H1 (cell line): ENCODE measurements around the gene DSP. TPM values are rescaled to one million over a fixed set of nuclear protein-coding genes. Genes with fewer than 3 reads are reported as not detected.
A peak's percentile ranks its signal among the peaks of the same experiment; 100 is the strongest.

Experiments
- CTCF ChIA-PET: fragments of 300-600 bp; sonication (Branson Sonifier 250); formaldehyde crosslinking; loops from one replicate; lab custom pipeline; 2021; ENCODE audit not compliant: partially characterized antibody; lab: Charles Lee
- POLR2A ChIA-PET: fragments of 300-600 bp; sonication (Branson Sonifier 250); formaldehyde crosslinking; loops from one replicate; lab custom pipeline; 2021; ENCODE audit warnings: inconsistent platforms; ENCODE audit not compliant: partially characterized antibody; lab: Charles Lee
- DNase-seq, 2 experiments: peaks; one replicate each; pipeline versions ENCODE4 v3.0.0 to v3.0.0-alpha.2; 2010 to 2022; ENCODE audit warnings: low spot score in 2 of 2, low read depth in 1 of 2, mixed read lengths in 1 of 2
- FAIRE-seq: peaks from 2 replicates; lab custom pipeline; 2011; peaks lifted over from hg19 to GRCh38; lab: Jason Lieb, UNC
- H2AFZ ChIP-seq: 2 replicates; pipeline ENCODE4 v1.8.1; 2012; ENCODE audit warnings: low read length, inconsistent platforms
- H2AK5ac ChIP-seq: 2 replicates; pipeline ENCODE4 v1.6.1; 2013; ENCODE audit warnings: low read depth, low read length
- H2BK120ac ChIP-seq: replicated peaks from 2 replicates; pipeline ENCODE3; 2013; ENCODE audit warnings: low read depth, low read length, inconsistent platforms
- H2BK12ac ChIP-seq: 2 replicates; pipeline ENCODE4 v1.6.1; 2013; ENCODE audit warnings: low read depth, low read length
- H2BK15ac ChIP-seq: 2 replicates; pipeline ENCODE4 v1.6.1; 2013; ENCODE audit warnings: low read length
- H2BK20ac ChIP-seq: 2 replicates; pipeline ENCODE4 v1.6.1; 2013; ENCODE audit warnings: low read length
- H2BK5ac ChIP-seq: 2 replicates; pipeline ENCODE4 v1.6.1; 2013; ENCODE audit warnings: low read depth, low read length
- H3K14ac ChIP-seq: 2 replicates; pipeline ENCODE4 v1.6.1; 2013; ENCODE audit warnings: inconsistent platforms; ENCODE audit not compliant: insufficient read length
- H3K18ac ChIP-seq: 2 replicates; pipeline ENCODE4 v1.6.1; 2013; ENCODE audit warnings: low read length; ENCODE audit errors: extremely low read depth
- H3K23ac ChIP-seq: 2 replicates; pipeline ENCODE4 v1.6.1; 2013; ENCODE audit warnings: inconsistent platforms; ENCODE audit not compliant: insufficient read length
- H3K23me2 ChIP-seq: 2 replicates; pipeline ENCODE4 v1.6.1; 2013; ENCODE audit warnings: low read depth, low read length
- H3K27ac ChIP-seq: 2 replicates; pipeline ENCODE4 v1.6.1; 2011; ENCODE audit warnings: low read depth, low read length, inconsistent platforms
- H3K27me3 ChIP-seq, 4 experiments: replicated peaks in 1 of 4; 1 replicate in 1 of 4; 2 replicates in 3 of 4; pipeline versions ENCODE4 v1.6.1 to v1.8.1; 2011 to 2013; ENCODE audit warnings: low read length in 3 of 4, mild to moderate bottlenecking in 3 of 4, inconsistent platforms in 2 of 4, mixed read lengths in 2 of 4, moderate library complexity in 1 of 4; ENCODE audit not compliant: control insufficient read depth in 3 of 4, insufficient read depth in 3 of 4; ENCODE audit errors: extremely low read depth in 1 of 4
- H3K36me3 ChIP-seq, 4 experiments: 2 replicates each; pipeline versions ENCODE4 v1.6.1 to v1.8.1; 2011 to 2013; ENCODE audit warnings: mild to moderate bottlenecking in 4 of 4, low read length in 3 of 4, moderate library complexity in 2 of 4, control low read depth in 1 of 4, inconsistent platforms in 1 of 4; ENCODE audit not compliant: insufficient read depth in 4 of 4, control insufficient read depth in 2 of 4
- H3K4ac ChIP-seq: replicated peaks from 2 replicates; pipeline ENCODE3; 2013; ENCODE audit warnings: low read length, low read depth, mixed read lengths, inconsistent platforms; ENCODE audit not compliant: insufficient read length
- H3K4me1 ChIP-seq, 4 experiments: replicated peaks in 1 of 4; 1 replicate in 1 of 4; 2 replicates in 3 of 4; pipeline versions ENCODE4 v1.6.1 to v1.8.1; 2011 to 2013; ENCODE audit warnings: low read length in 3 of 4, inconsistent platforms in 2 of 4, mixed read lengths in 1 of 4; ENCODE audit not compliant: insufficient read depth in 4 of 4, control insufficient read depth in 3 of 4
- H3K4me2 ChIP-seq, 2 experiments: 2 replicates each; pipeline versions ENCODE4 v1.6.1 to v1.8.1; 2011 to 2013; ENCODE audit warnings: low read depth in 2 of 2, low read length in 2 of 2, control low read depth in 1 of 2, inconsistent platforms in 1 of 2, mild to moderate bottlenecking in 1 of 2; ENCODE audit not compliant: insufficient read depth in 1 of 2
- H3K4me3 ChIP-seq, 4 experiments: fragments of 200-600, 300-600 bp in 1 of 4; sonication (generic), shearing (Covaris generic), sonication (Bioruptor Twin) in 1 of 4; 2 replicates each; pipeline versions ENCODE4 v1.5.1 to v1.8.1; 2011 to 2016; ENCODE audit warnings: low read length in 4 of 4, low read depth in 3 of 4, control low read depth in 2 of 4, inconsistent platforms in 2 of 4, mild to moderate bottlenecking in 2 of 4, mixed read lengths in 1 of 4, moderate library complexity in 1 of 4; ENCODE audit not compliant: insufficient read depth in 2 of 4; ENCODE audit errors: extremely low read depth in 1 of 4
- H3K56ac ChIP-seq: replicated peaks from 2 replicates; pipeline ENCODE3; 2013; ENCODE audit warnings: low read depth, mild to moderate bottlenecking, mixed read lengths, low read length, inconsistent platforms; ENCODE audit not compliant: insufficient read length
- H3K79me1 ChIP-seq: 2 replicates; pipeline ENCODE4 v1.6.1; 2013; ENCODE audit warnings: low read depth, low read length, control low read depth
- H3K79me2 ChIP-seq, 2 experiments: 2 replicates each; pipeline versions ENCODE4 v1.6.1 to v1.8.1; 2012 to 2013; ENCODE audit warnings: low read length in 2 of 2, mild to moderate bottlenecking in 2 of 2, inconsistent platforms in 1 of 2; ENCODE audit not compliant: insufficient read depth in 2 of 2, control insufficient read depth in 1 of 2
- H3K9ac ChIP-seq, 4 experiments: replicated peaks in 1 of 4; 1 replicate in 1 of 4; 2 replicates in 3 of 4; pipeline versions ENCODE4 v1.6.1 to v1.8.1; 2011 to 2013; ENCODE audit warnings: low read depth in 3 of 4, low read length in 3 of 4, control low read depth in 2 of 4, mild to moderate bottlenecking in 2 of 4, moderate library complexity in 2 of 4, inconsistent platforms in 1 of 4; ENCODE audit errors: extremely low read depth in 1 of 4
- H3K9me3 ChIP-seq, 2 experiments: 2 replicates each; pipeline versions ENCODE4 v1.6.1 to v1.8.1; 2012 to 2013; ENCODE audit warnings: mild to moderate bottlenecking in 2 of 2, moderate library complexity in 2 of 2, control low read depth in 1 of 2, inconsistent platforms in 1 of 2, low read depth in 1 of 2, low read length in 1 of 2, mixed read lengths in 1 of 2; ENCODE audit not compliant: insufficient read depth in 2 of 2
- H4K20me1 ChIP-seq, 2 experiments: replicated peaks in 1 of 2; 2 replicates each; pipeline versions ENCODE3 to v1.8.1; 2011 to 2013; ENCODE audit warnings: inconsistent platforms in 2 of 2, low read length in 2 of 2, mild to moderate bottlenecking in 1 of 2; ENCODE audit not compliant: insufficient read depth in 2 of 2, control insufficient read depth in 1 of 2
- H4K5ac ChIP-seq: 2 replicates; pipeline ENCODE4 v1.6.1; 2013; ENCODE audit warnings: low read length, low read depth, mixed read lengths, inconsistent platforms; ENCODE audit not compliant: insufficient read length
- H4K8ac ChIP-seq: 2 replicates; pipeline ENCODE4 v1.8.0; 2013; ENCODE audit warnings: mild to moderate bottlenecking, moderate library complexity, low read length, inconsistent platforms; ENCODE audit not compliant: insufficient read depth; ENCODE audit errors: extremely low read depth
- H4K91ac ChIP-seq: replicated peaks from 2 replicates; pipeline ENCODE3; 2013; ENCODE audit warnings: low read length, mixed read lengths, inconsistent platforms; ENCODE audit not compliant: insufficient read length
- BRCA1 ChIP-seq: IDR thresholded peaks from 2 replicates; pipeline ENCODE4 v1.6.1; 2012; ENCODE audit warnings: low read depth, low read length, improper control_type of control experiment
- CEBPB ChIP-seq: IDR thresholded peaks from 2 replicates; pipeline ENCODE4 v1.6.1; 2012; ENCODE audit warnings: low read depth, low read length
- CTCF ChIP-seq, 3 experiments: IDR thresholded peaks; 1 replicate in 2 of 3; 2 replicates in 1 of 3; pipeline versions ENCODE4 v1.5.1 to v1.6.1; 2011; ENCODE audit warnings: low read length in 3 of 3, mild to moderate bottlenecking in 3 of 3, inconsistent platforms in 2 of 3, low read depth in 1 of 3, moderate library complexity in 1 of 3; ENCODE audit not compliant: insufficient read depth in 1 of 3; ENCODE audit errors: control extremely low read depth in 1 of 3
- HDAC6 ChIP-seq: IDR thresholded peaks from one replicate; pipeline ENCODE4 v1.7.1; 2012; ENCODE audit warnings: low read depth, mild to moderate bottlenecking, inconsistent platforms, low read length, moderate library complexity
- KDM1A ChIP-seq: fragments of 200-600, 300-600 bp; sonication (generic); IDR thresholded peaks from 2 replicates; pipeline ENCODE4 v1.7.1; 2016; ENCODE audit warnings: mild to moderate bottlenecking, low read length, borderline replicate concordance
- KDM4A ChIP-seq: IDR thresholded peaks from one replicate; pipeline ENCODE4 v1.7.1; 2012; ENCODE audit warnings: low read depth, mild to moderate bottlenecking, moderate library complexity, low read length, inconsistent platforms; ENCODE audit not compliant: severe bottlenecking
- KDM5A ChIP-seq: fragments of 200-600 bp; IDR thresholded peaks from 2 replicates; pipeline ENCODE4 v1.7.1; 2012; ENCODE audit warnings: mild to moderate bottlenecking, low read length, inconsistent platforms, mixed read lengths
- TAF1 ChIP-seq: IDR thresholded peaks from 2 replicates; pipeline ENCODE4 v1.6.1; 2011; ENCODE audit warnings: mild to moderate bottlenecking, low read depth, low read length
- USF2 ChIP-seq: IDR thresholded peaks from 2 replicates; pipeline ENCODE4 v1.6.1; 2011; ENCODE audit warnings: low read length, improper control_type of control experiment
- ZNF274 ChIP-seq: IDR thresholded peaks from 2 replicates; pipeline ENCODE4 v1.7.0; 2012; ENCODE audit warnings: low read length, borderline replicate concordance; ENCODE audit errors: extremely low read depth
- WGBS, 2 experiments: shearing (Covaris generic) in 1 of 2; methylation state at CpG; one replicate each; pipeline versions ENCODE4 v1.1.6 to v1.1.7; 2013 to 2015; ENCODE audit warnings: low lambda C conversion rate in 2 of 2, mixed read lengths in 2 of 2, inconsistent platforms in 1 of 2, low coverage in 1 of 2, missing lambda C conversion rate in 1 of 2; ENCODE audit not compliant: insufficient replicate concordance in 2 of 2, insufficient coverage in 1 of 2, insufficient read length in 1 of 2; ENCODE audit errors: extremely low coverage in 1 of 2, missing lambda C conversion rate in 1 of 2; 5-methylcytosine and 5-hydroxymethylcytosine counted together
- polyA plus RNA-seq, 7 experiments: library from polyadenylated mRNA; depleted of rRNA in 3 of 7; stranded (reverse) in 5 of 7; unstranded in 2 of 7; fragments of >200 nt in 5 of 7; fragments of 200-250 nt in 2 of 7; gene quantifications; 1 replicate in 5 of 7; 2 replicates in 1 of 7; 4 replicates in 1 of 7; pipeline versions ENCODE4 v1.2.1 to v1.2.3, GENCODE V29; 2011 to 2013; ENCODE audit warnings: missing spikeins in 2 of 7, mixed read lengths in 2 of 7
- total RNA-seq: library from RNA; stranded (reverse); fragmentation: NEBNext Ultra II Directional; extraction: Animal tissue kit (Norgen Biotek cat#: 25700); gene quantifications from 2 replicates; pipeline ENCODE4 v1.2.1, GENCODE V29; 2021

The DSP gene
- total and polyA plus RNA-seq, 2 of the 8 experiments (the other 6 are each of a cell fraction or from before 2014, with no cell fraction given) = 14.3 to 48.5 TPM

GRCh38 chr6:7532821-7533220 is 8.7 kb upstream of the DSP start:
- Histone ChIP-seq H3K4me1 (peaks cover 0 to 8% (median 5%) of the 10 kb centered on the region in 4 experiments; a peak in 3 of 7 replicates), H3K18ac (no peak overlapping the region), H2AK5ac (no peak overlapping the region), H3K79me2 (no peaks in the 10 kb centered on the region), H4K5ac (no peak overlapping the region), H3K9me3 (no peaks in the 10 kb centered on the region; a peak in 1 of 4 replicates), H2BK15ac (no peak overlapping the region), H3K27ac (no peak overlapping the region), H2BK5ac (no peak overlapping the region; the same call in 1 of the 2 replicates), H3K56ac (no peak overlapping the region), H3K4me2 (peak overlapping the region; percentile 12 to 27; a peak in 2 of 4 replicates), H3K36me3 (no peaks in the 10 kb centered on the region), H3K14ac (no peak overlapping the region), H3K9ac (no peak overlapping the region), H2BK12ac (no peak overlapping the region), H2AFZ (peak overlapping the region; percentile 67; the same call in 1 of the 2 replicates), H4K8ac (no peak overlapping the region), H3K23ac (no peak overlapping the region), H3K4me3 (peak overlapping the region in 1 of 4 experiments; percentile 8; a peak in 1 of 8 replicates), H2BK20ac (no peak overlapping the region), H3K4ac (no peak overlapping the region), H3K27me3 (no peaks in the 10 kb centered on the region), H4K20me1 (no peaks in the 10 kb centered on the region), H3K79me1 (no peaks in the 10 kb centered on the region), H3K23me2 (no peaks in the 10 kb centered on the region), H4K91ac (no peak overlapping the region), H2BK120ac (no peak overlapping the region)
- 50% methylated on average over 8 of the region's 8 CpGs; no CpG with 5 or more reads in 1 of the 2 experiments for WGBS, 2 experiments
- ChIA-PET POLR2A (interaction anchor here (1.1 kb wide), 1 partner anchor 10 kb away, joined by 3 read pairs; no protein-coding TSS in a partner anchor), CTCF (no interaction called here)
- FAIRE-seq (peak; percentile 32), DNase-seq (no peak)
- TF ChIP-seq BRCA1 (no peak), TAF1 (no peak), USF2 (no peak), ZNF274 (no peak), KDM5A (no peak), KDM4A (no peak), KDM1A (no peak), CEBPB (no peak), CTCF (IDR thresholded peaks at IDR 0.05; ENCODE audit: control extremely low read depth in 1 of 3, insufficient read depth in 1 of 3, low read depth in 1 of 3, low read length in 3 of 3) (no peak), HDAC6 (no peak)
